Iris pigment epithelial cell (primary cell): ENCODE data around the gene PTGER4.

ENCODE experiments used
- DNase-seq: peaks from one replicate; pipeline ENCODE4 v3.0.0-alpha.2; 2011; ENCODE audit warnings: low read depth

PTGER4 gene

DNA sequence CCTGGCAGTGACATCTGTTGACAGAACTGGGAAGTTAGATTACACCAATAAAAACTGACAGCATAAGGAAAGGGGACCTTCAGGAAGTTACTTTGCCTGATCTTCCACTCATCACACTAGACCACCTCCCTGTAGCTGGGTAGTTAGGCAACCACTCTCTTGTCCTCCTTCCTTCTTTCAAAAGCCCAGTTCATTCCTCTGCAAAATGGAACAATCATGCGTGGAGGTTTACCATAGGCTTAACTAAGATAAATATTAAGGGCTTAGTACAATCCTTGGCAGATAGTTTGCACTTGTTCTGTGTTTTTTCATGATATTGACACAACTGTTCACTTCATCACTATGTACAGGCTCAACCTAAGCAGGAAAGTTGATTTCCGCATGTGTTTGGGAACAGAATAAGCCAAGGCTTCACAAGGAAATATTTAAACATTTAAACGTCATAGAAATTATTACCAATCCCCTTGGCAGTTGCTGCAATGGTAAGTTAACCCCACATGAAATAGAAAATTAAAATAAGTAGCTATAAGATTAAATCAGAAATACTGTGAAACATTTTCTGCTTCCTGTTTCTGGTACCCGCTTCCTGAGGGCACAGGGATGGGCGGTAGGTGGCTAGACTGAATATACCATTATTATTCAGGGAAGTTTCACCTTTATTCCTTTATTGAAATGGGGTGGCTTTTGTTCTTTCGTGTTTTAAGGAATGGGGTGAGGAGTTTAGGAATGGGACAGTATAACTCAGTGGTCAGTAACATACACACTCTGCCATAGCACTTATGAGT, 9.9 kb upstream of the PTGER4 start:
- peak; percentile 74 for DNase-seq

GRCh38 chr5:40672425-40672824, 7.3 kb upstream of the PTGER4 start:
- DNase-seq: no peak

- no peak for DNase-seq
Measured at GRCh38 chr5:40674661-40675235, 5.0 kb upstream of the PTGER4 start.

GRCh38 chr5:40675396-40676133, 4.2 kb upstream of the PTGER4 start:
- no peak for DNase-seq

DNA sequence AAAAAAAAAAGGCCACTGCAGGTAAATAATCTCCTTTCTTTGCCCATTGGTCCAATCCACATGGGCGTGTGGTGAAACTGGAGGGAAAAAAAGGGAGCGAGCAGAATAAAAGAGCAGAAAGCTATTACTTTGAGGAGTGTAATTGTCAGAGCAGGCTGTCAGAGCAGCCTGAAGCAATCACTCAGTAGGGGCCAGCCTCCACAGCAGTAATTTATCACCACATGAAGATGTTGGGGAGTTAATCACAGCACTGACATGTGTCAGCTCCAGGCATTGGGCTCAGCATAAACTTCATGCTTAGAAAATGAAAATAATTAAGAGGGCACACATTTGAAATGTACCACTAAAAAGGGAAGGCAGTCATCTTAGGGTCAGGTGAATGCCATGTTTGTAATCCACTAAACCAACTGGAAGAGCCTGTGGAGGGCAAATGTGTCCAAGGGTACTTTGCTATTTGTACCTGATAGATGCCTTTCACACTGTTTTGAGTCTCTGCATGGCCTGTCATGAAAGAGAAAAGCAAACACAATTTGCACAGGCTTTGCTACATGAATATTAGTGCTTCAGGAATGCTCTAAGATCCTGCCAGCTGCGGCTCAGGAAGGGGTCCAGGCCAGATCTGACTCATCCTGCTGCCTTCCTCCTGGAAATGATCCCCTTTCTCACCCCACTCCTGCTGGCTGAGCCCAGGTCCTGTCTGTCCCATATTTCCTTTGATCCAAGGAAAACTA, 2.9 kb upstream of the PTGER4 start:
- peak; percentile 86 for DNase-seq

GRCh38 chr5:40677456-40677855, 2.3 kb upstream of the PTGER4 start:
- no peak for DNase-seq

- DNase-seq: peak; percentile 57
Measured at GRCh38 chr5:40678026-40678425, 1.7 kb upstream of the PTGER4 start.

- DNase-seq: no peak
Measured at GRCh38 chr5:40678460-40679147, 1.1 kb upstream of the PTGER4 start.

DNA sequence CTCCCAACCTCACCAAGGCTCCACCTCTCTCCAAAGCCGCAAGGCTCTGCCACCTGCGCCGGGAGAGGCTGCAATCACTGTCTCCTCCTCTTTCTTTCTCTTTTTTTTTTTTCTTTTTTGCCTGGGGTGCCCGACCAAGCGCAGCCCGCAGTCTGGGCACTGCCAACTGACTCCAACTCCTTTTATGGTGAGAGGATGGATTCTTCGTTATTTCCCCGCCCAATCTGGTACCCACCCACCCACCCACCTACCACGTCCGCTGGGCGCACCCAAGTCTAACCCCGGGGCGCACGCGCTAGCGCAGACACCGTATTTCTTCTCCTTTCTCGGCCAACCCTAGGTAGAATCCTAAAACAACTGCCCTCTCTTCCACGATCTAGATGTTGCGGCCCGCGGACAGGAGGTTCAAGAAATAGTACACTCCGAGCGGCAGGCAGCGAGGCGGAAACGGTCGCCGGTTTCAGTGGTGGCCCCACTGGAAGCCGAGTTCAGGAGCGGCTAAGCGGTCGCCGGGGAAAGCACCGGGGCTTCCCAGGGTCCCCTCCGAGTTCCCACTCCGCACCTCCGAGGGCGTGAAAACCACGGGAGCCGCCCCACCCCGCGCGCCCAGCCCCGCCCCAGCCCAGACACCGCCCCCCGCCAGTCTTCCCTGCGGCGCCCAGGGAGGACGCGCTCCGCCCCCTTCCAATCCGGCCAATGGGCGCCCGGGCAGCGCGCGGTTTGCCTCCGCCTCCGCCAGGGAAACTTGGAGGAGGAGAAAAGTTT, 385 bp upstream of the PTGER4 start:
- peak; percentile 94 for DNase-seq

DNA sequence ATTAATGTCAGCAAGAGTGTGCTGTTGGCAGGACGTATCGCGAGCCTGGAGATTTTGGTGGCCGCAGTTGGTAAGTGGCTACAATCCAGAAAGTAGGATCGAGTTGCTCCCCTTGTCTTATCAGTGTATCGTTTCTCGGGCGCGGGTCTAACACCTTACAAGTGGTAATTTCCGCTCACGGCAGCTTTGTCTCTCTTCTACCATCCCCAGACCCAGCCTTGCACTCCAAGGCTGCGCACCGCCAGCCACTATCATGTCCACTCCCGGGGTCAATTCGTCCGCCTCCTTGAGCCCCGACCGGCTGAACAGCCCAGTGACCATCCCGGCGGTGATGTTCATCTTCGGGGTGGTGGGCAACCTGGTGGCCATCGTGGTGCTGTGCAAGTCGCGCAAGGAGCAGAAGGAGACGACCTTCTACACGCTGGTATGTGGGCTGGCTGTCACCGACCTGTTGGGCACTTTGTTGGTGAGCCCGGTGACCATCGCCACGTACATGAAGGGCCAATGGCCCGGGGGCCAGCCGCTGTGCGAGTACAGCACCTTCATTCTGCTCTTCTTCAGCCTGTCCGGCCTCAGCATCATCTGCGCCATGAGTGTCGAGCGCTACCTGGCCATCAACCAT, 1.1 kb downstream of the PTGER4 start:
- DNase-seq: peak; percentile 53

- DNase-seq: peak; percentile 48
Measured at GRCh38 chr5:40681363-40682153, 1.8 kb downstream of the PTGER4 start.

GRCh38 chr5:40682154-40683017, 2.7 kb downstream of the PTGER4 start:
- peak; percentile 84 for DNase-seq

GRCh38 chr5:40683305-40683704, 3.6 kb downstream of the PTGER4 start:
- DNase-seq: no peak

DNA sequence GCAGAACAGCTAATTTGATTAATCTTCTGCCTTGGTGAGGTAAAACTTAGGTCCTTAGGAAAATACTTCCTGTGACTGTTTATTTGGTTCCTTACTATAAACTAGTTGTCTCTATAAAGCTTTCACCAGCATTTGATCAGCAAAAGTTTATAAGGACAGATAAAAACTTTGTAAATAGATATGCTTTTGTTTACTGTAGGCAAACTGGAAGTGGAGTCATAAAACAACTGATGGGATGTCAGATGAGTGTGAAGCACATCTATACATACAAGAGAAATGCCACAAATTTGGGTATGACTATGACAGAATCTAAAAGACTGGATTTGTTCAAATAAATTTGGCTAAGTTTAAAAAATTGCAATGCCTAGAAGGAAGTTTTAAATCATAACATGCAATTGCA, 5.5 kb downstream of the PTGER4 start:
- DNase-seq: no peak

DNA sequence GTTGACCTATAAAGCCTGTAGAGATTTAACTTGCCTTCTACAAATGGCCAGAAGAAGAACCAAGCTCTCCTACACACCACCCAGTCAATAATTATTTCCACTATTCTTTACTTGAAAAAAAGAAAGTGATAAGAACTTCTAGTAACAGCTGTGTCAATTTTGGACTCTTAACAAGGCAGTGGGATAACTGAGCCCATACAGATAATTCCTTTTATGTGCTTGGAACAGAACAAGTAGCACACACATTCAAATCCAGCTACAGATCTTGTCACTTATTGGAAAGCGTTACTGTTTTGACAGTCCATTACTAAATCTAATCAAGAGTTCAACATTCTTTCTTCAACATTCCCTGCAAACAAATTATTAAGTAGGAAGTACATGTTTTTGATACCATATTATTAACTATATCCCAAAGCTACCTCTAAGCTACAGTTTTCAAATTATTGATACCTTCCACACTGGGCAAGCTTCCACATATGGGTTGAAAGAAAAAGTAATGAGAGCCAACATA, 6.3 kb downstream of the PTGER4 start:
- DNase-seq: no peak

DNA sequence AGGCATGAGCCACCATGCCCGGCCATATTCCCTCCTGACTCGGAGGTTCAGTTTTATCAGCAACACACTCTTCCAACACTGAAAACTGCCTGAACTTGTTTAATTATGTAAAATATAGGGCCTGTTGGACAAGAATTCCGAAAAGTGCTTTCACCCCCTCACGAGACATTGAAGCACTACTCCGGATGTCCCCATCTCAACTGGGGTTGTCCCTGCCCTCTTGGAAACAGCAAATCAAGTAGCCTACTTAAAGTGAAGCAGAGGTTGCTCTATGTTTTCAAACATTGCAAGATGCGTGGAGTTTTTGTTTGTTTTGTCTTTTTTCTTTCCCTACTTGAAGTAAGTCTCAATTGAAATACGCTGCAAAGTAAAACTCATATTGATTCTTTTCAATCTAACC, 7.6 kb downstream of the PTGER4 start:
- no peak for DNase-seq

- DNase-seq: peak; percentile 87
Measured at GRCh38 chr5:40688127-40688761, 8.5 kb downstream of the PTGER4 start.

DNA sequence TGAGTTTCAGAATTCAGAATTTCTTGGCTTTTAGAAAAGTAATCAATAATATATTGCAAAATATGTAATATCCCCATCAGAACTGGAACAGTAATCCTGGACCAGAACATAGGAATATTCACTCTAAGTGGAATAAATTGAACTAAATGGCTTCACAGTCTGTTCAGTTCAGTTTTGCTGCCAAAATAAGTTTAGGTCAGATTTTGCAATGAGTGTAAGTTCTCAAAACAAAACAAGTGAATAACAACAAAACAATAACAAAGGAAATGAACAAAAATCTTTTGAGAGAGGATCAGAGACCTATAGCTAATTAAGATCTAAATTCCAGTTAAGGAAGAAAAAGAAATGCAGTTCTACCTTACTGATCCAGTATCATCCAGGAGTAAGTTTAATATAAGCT, 9.3 kb downstream of the PTGER4 start:
- DNase-seq: no peak
